Stimulated activated naive B cell treated with anti-CD40 and anti-IgM and Interleukin-4, amounts not matched to agents 10 μg/mL and 1 μg/mL and 100 μg/mL, for 72 hours (primary cell): Measurements from ENCODE around the gene S1PR5.

Experiments
- ATAC-seq, 2 donors: fragments of 150-1000 bp; cut with Tn5 transposase; replicated peaks; 2 replicates each; pipeline ENCODE4 v1.10.0; 2021; ENCODE audit warnings: moderate library complexity in 1 of 2
- DNase-seq: peaks from one replicate; pipeline ENCODE4 v3.0.0; 2021
- H3K27ac Mint-ChIP-seq: one replicate; pipeline ENCODE4 v1.8.0; 2022; ENCODE audit warnings: mild to moderate bottlenecking, mixed read lengths
- H3K27me3 Mint-ChIP-seq, 2 donors: one replicate each; pipeline ENCODE4 v1.8.0; 2022; ENCODE audit warnings: mixed read lengths in 2 of 2
- H3K36me3 Mint-ChIP-seq, 2 donors: one replicate each; pipeline ENCODE4 v1.8.0; 2022; ENCODE audit warnings: mixed read lengths in 2 of 2, mild to moderate bottlenecking in 1 of 2
- H3K4me1 Mint-ChIP-seq, 2 donors: one replicate each; pipeline ENCODE4 v1.8.0; 2022; ENCODE audit warnings: mixed read lengths in 2 of 2, mild to moderate bottlenecking in 1 of 2
- H3K4me3 Mint-ChIP-seq, 2 donors: one replicate each; pipeline ENCODE4 v1.8.0; 2022; ENCODE audit warnings: mild to moderate bottlenecking in 2 of 2, mixed read lengths in 2 of 2, moderate library complexity in 1 of 2
- H3K9me3 Mint-ChIP-seq, 2 donors: one replicate each; pipeline ENCODE4 v1.8.0; 2022; ENCODE audit warnings: mixed read lengths in 2 of 2, mild to moderate bottlenecking in 1 of 2

S1PR5 gene

GRCh38 chr19:10517361-10517759 is at the start of gene S1PR5:
Gene S1PR5 (minus strand): TSS chr19:10517447. CDS start chr19:10515011, 2,436 bp downstream.
- Mint-ChIP-seq H3K4me1 (peaks cover 25 to 36% of the 10 kb centered on the region in 2 donors), H3K9me3 (no peaks in the 10 kb centered on the region), H3K36me3 (no peaks in the 10 kb centered on the region), H3K27ac (peak within 1 kb of the TSS; percentile 72), H3K27me3 (peaks cover 66 to 75% of the 10 kb centered on the region in 2 donors), H3K4me3 (peak within 1 kb of the TSS; percentile 68 to 69)
- DNase-seq, result no peak
- ATAC-seq, result peak in 1 of 2 donors; percentile 8

- Mint-ChIP-seq H3K4me3 (peak overlapping the region; percentile 88 to 95), H3K4me1 (peaks cover 40 to 50% of the 10 kb centered on the region in 2 donors), H3K9me3 (no peaks in the 10 kb centered on the region), H3K27me3 (no peaks in the 10 kb centered on the region), H3K27ac (peak overlapping the region; percentile 98), H3K36me3 (peaks cover 6 to 18% of the 10 kb centered on the region in 2 donors)
- DNase-seq, result peak; percentile 53
- peak; percentile 33 to 35 for ATAC-seq
These were observed 49.6 kb upstream of the S1PR5 start for GRCh38 chr19:10566658-10567410.

- Mint-ChIP-seq H3K4me3 (peak overlapping the region; percentile 88 to 95), H3K4me1 (peaks cover 40 to 54% of the 10 kb centered on the region in 2 donors), H3K27me3 (no peaks in the 10 kb centered on the region)
These were observed 49.1 kb upstream of the S1PR5 start for GRCh38 chr19:10566408-10566657.

GRCh38 chr19:10565567-10566407 is 48.5 kb upstream of the S1PR5 start, which contains the start of gene KRI1:
Gene KRI1 (minus strand): TSS chr19:10566010. CDS start chr19:10565999, 11 bp downstream.
- peak; percentile 97 for DNase-seq
- no peaks in the 10 kb centered on the region for H3K27me3 Mint-ChIP-seq
- peak within 1 kb of the TSS; percentile 88 to 95 for H3K4me3 Mint-ChIP-seq
- H3K4me1 Mint-ChIP-seq, result peaks cover 40 to 55% of the 10 kb centered on the region in 2 donors
- peak within 1 kb of the TSS; percentile 98 for H3K27ac Mint-ChIP-seq
- no peaks in the 10 kb centered on the region for H3K9me3 Mint-ChIP-seq
- ATAC-seq, result peak; percentile 56 to 61
- H3K36me3 Mint-ChIP-seq, result peaks cover 16 to 29% of the 10 kb centered on the region in 2 donors

More at GRCh38 chr19:10566408-10566657, 49.1 kb upstream of the S1PR5 start:
- Mint-ChIP-seq H3K9me3 (no peaks in the 10 kb centered on the region), H3K27ac (peak overlapping the region; percentile 98), H3K36me3 (peaks cover 11 to 23% of the 10 kb centered on the region in 2 donors)
- DNase-seq (no peak), ATAC-seq (no peak)

- peak; percentile 45 for DNase-seq
- peaks cover 38 to 55% of the 10 kb centered on the region in 2 donors for H3K4me1 Mint-ChIP-seq
- peak overlapping the region; percentile 98 for H3K27ac Mint-ChIP-seq
- H3K36me3 Mint-ChIP-seq, result peaks cover 19 to 35% of the 10 kb centered on the region in 2 donors
- no peaks in the 10 kb centered on the region for H3K9me3 Mint-ChIP-seq
- H3K27me3 Mint-ChIP-seq, result no peaks in the 10 kb centered on the region
- peak overlapping the region; percentile 88 to 95 for H3K4me3 Mint-ChIP-seq
- ATAC-seq, result peak; percentile 17 to 20
These were observed 47.9 kb upstream of the S1PR5 start for GRCh38 chr19:10565028-10565566.

- Mint-ChIP-seq H3K4me1 (peaks cover 24 to 37% of the 10 kb centered on the region in 2 donors), H3K36me3 (peaks cover 31 to 50% of the 10 kb centered on the region in 2 donors), H3K27ac (no peak overlapping the region)
These were observed 45.4 kb upstream of the S1PR5 start for GRCh38 chr19:10562609-10563008.

GRCh38 chr19:10560154-10560553 is 42.9 kb upstream of the S1PR5 start:
- no peaks in the 10 kb centered on the region for H3K9me3 Mint-ChIP-seq
- ATAC-seq (no peak), DNase-seq (no peak)
- peaks cover 28 to 51% of the 10 kb centered on the region in 2 donors for H3K36me3 Mint-ChIP-seq
- H3K27me3 Mint-ChIP-seq, result no peaks in the 10 kb centered on the region
- H3K4me3 Mint-ChIP-seq, result no peak overlapping the region
- peaks cover 14 to 23% of the 10 kb centered on the region in 2 donors for H3K4me1 Mint-ChIP-seq
- H3K27ac Mint-ChIP-seq, result no peak overlapping the region

More at GRCh38 chr19:10562609-10563008, 45.4 kb upstream of the S1PR5 start:
- Mint-ChIP-seq H3K27me3 (no peaks in the 10 kb centered on the region), H3K9me3 (no peaks in the 10 kb centered on the region), H3K4me3 (no peak overlapping the region)
- DNase-seq, result no peak
- no peak for ATAC-seq

- H3K36me3 Mint-ChIP-seq, result peaks cover 41 to 62% of the 10 kb centered on the region in 2 donors
- ATAC-seq, result no peak
- peaks cover 19 to 39% of the 10 kb centered on the region in 2 donors for H3K4me1 Mint-ChIP-seq
These were observed 40.5 kb upstream of the S1PR5 start for GRCh38 chr19:10557603-10558197.

GRCh38 chr19:10555610-10555973 is 38.3 kb upstream of the S1PR5 start:
- Mint-ChIP-seq H3K4me3 (no peak overlapping the region), H3K27ac (peak overlapping the region; percentile 59), H3K9me3 (no peaks in the 10 kb centered on the region), H3K27me3 (no peaks in the 10 kb centered on the region), H3K36me3 (peaks cover 42 to 64% of the 10 kb centered on the region in 2 donors), H3K4me1 (peaks cover 27 to 46% of the 10 kb centered on the region in 2 donors)
- ATAC-seq, result no peak
- DNase-seq, result no peak

More at GRCh38 chr19:10557603-10558197, 40.5 kb upstream of the S1PR5 start:
- peak overlapping the region in 1 of 2 donors; percentile 9 for H3K4me3 Mint-ChIP-seq
- H3K27me3 Mint-ChIP-seq, result no peaks in the 10 kb centered on the region
- no peak for DNase-seq
- no peaks in the 10 kb centered on the region for H3K9me3 Mint-ChIP-seq
- no peak overlapping the region for H3K27ac Mint-ChIP-seq

- H3K27ac Mint-ChIP-seq, result peak overlapping the region; percentile 96
- H3K9me3 Mint-ChIP-seq, result no peaks in the 10 kb centered on the region
- no peak for DNase-seq
- peaks cover 27 to 52% of the 10 kb centered on the region in 2 donors for H3K4me1 Mint-ChIP-seq
- no peak for ATAC-seq
- H3K27me3 Mint-ChIP-seq, result no peaks in the 10 kb centered on the region
- peaks cover 45 to 65% of the 10 kb centered on the region in 2 donors for H3K36me3 Mint-ChIP-seq
- H3K4me3 Mint-ChIP-seq, result peak overlapping the region in 1 of 2 donors; percentile 29
These were observed 37.7 kb upstream of the S1PR5 start for GRCh38 chr19:10554760-10555609.

GRCh38 chr19:10553943-10554381 is 36.7 kb upstream of the S1PR5 start:
- Mint-ChIP-seq H3K36me3 (peaks cover 46 to 68% of the 10 kb centered on the region in 2 donors), H3K4me1 (peaks cover 27 to 54% of the 10 kb centered on the region in 2 donors), H3K9me3 (no peaks in the 10 kb centered on the region), H3K27me3 (no peaks in the 10 kb centered on the region), H3K4me3 (peak overlapping the region; percentile 48 to 70), H3K27ac (peak overlapping the region; percentile 96)
- ATAC-seq, result peak; percentile 76 to 83
- peak; percentile 48 for DNase-seq

- no peak for DNase-seq
- Mint-ChIP-seq H3K4me1 (peaks cover 27 to 54% of the 10 kb centered on the region in 2 donors), H3K9me3 (no peaks in the 10 kb centered on the region), H3K27ac (peak overlapping the region; percentile 96), H3K4me3 (peak overlapping the region; percentile 13 to 61), H3K27me3 (no peaks in the 10 kb centered on the region), H3K36me3 (peaks cover 45 to 73% of the 10 kb centered on the region in 2 donors)
- ATAC-seq, result no peak
These were observed 35.9 kb upstream of the S1PR5 start for GRCh38 chr19:10553087-10553667.
